GM19238 (cell line): ENCODE results near the gene FCHSD2.

Source experiments
- DNase-seq: peaks from one replicate; pipeline ENCODE4 v3.0.0; 2011; ENCODE audit warnings: low spot score; ENCODE audit not compliant: insufficient read length

The FCHSD2 gene

DNA sequence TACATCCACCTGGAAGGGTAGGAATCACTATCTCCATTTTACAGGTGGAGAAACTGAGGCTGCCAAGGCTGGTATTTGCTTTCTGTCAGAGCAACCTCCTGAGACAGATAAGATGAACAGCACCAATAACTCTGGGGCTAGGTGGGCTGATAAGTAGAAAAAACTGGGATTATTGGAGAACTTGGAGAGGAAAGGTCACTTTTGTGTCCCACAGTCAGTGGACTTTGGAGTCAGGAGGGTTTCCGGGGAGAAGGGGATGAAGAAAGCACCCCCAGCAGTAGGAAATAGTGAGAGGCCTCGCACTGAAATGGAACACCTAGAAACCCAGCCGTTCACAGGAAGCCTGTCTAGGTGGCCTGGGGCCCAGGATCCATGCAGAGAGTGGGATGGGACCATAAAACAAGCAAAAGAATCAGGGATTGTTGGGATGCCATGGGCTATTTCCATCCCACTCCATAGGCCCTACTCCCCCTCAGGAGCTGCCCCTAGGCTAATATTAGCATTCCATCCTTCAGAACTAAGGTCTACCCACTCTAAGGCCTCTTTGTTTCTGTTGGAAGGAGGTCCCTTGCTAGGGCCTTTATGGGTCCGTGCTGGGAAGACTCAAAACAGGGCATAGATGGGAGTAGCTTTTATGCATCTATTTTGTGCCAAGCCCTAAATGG, 31.0 kb upstream of the FCHSD2 start:
- DNase-seq, result no peak

DNA sequence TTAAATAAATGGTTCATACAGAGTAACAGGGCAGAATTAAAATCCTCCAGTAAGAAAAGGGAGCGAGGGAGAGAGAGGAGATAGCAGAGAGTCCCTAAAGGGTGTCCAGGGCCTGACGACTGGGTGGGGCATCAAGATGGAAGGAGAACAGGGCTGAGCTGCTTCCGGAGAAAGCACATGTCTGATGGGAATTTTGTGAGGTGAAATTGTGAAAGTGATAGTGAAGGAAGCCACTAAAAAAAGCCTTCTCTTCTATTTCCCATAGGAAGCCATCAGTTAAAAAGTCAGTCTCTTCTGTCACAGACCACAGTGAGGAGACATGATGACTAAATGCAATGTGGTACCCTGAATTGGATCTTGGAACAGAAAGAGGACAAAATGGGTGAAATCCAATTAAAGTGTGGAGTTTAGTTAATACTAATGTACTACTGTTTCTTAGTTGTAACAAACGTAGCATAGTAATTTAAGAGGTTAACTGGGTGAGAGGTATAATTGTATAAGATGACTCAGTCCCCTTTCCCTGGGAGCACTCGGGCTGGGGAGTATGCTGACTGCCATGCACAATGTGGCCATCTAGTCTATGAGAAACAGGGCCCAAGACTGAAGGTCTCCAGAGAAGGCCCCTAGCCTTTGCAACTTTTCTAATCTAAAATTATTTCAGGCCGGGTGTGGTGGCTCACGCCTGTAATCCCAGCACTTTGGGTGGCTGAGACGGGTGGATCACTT, 29.5 kb upstream of the FCHSD2 start:
- DNase-seq, result no peak

GRCh38 chr11:73170140-73170539, 28.0 kb upstream of the FCHSD2 start:
- no peak for DNase-seq

GRCh38 chr11:73168925-73169579, 26.9 kb upstream of the FCHSD2 start:
- DNase-seq, result no peak

GRCh38 chr11:73167363-73167954, 25.3 kb upstream of the FCHSD2 start:
- DNase-seq, result no peak

DNA sequence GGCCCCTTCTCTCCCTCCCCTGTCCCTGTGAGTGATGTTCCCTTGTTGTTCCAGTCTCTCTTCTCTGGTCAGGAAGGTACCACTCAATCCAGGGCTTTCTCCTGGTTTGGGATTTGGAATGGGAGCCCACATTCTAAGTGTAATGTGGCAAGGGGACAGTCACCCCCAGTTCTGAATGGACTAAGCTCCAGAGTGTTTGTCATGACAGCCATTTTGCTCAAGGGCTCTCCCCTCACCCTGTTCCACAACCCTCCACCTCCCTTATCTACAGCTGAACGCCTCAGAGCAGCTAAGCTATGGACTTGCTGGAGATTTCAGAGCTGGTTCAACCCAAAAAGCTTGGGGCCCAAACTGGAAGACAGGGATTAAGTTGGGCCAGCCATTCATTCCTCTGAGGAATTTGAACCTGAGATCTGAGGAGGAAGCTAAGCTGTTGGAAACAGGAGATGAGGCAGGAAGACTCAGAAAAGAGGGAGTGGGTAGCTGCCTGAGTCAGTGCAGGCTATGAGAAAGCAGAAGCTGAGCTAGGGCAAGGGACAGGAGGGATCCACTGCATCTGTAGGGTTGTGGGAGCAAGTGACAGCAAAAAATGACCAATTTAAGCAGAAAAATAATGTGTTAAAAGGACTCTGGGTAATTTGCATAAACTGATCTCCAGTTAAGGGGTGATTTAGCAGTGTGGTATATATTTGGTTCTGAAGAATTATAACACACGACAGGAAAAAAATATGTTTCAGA, 22.9 kb upstream of the FCHSD2 start:
- no peak for DNase-seq

GRCh38 chr11:73163638-73164174, 21.6 kb upstream of the FCHSD2 start:
- no peak for DNase-seq

- DNase-seq, result no peak
Observed at GRCh38 chr11:73162196-73162740, 20.1 kb upstream of the FCHSD2 start.

GRCh38 chr11:73160005-73160760, 18.1 kb upstream of the FCHSD2 start:
- no peak for DNase-seq

DNA sequence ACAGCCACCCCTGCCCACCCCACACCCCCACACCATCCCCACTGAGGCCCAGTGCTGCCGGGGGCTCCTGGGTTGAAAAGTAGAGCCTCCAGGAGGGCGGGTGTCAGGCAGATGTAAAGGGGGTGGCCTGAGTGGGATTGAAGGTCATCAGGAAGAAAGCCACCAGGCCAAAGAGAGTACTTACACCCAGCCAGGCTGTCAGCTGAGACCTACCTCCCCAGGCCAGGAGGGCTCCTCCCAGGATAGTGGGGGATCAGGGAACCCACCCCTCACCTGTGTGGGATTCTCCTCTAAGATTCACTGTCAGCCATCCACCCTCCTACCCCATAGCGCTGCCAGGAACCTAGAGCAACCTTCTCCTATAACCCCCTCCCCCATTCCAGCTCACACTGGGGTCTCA, 17.2 kb upstream of the FCHSD2 start:
- DNase-seq, result no peak

DNA sequence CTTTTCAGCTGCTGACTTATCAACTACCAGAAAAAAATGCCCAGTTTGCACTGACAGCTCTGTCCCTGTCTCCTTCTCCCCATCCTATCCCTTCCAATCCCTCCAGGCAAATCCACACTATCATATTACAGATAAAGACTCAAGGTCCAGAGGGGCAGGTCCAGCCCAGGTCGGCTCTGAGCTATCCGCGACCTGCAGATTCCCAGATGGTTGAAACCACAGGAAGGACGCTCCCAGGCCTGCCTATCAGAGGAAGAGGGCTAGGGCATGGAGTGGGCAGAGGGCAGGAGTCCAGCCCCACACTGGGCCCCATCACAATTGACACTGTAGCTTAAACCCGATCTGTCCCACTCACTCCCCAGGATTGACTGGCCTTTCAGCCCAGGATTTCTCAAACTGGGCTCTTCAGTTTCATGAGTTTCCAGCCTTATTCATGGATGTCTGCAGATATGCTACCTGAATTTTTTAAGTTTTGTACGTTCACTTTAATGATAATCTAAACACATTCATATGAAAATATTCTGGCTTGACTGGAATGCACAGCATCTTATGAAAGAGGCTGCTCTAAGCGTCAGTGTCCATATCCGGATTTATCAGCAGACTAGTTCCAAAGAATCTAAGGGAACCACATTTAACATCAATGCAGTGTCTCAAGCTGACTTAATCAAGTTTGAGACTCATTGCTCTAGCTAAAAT, 16.4 kb upstream of the FCHSD2 start:
- no peak for DNase-seq

GRCh38 chr11:73157101-73158010, 15.2 kb upstream of the FCHSD2 start:
- no peak for DNase-seq

DNA sequence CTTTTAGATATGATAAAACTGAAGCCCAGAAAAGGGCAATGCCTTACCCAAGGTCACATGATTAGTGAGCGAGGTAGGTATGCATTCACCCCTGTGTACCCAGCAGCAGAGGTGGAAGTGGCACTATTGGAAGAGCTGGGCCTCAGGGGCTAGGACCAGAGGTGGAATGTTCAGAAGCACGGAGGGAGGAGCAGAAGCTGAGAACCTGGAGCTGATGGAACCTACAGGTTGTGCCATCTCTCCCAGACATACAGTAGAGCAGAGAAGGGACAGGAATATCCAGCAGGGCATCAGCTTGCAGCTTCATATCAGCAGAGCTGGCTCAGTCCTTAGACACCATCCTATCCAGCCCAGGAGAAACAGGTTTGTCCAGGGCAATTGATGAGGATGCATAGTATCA, 14.6 kb upstream of the FCHSD2 start:
- no peak for DNase-seq

DNA sequence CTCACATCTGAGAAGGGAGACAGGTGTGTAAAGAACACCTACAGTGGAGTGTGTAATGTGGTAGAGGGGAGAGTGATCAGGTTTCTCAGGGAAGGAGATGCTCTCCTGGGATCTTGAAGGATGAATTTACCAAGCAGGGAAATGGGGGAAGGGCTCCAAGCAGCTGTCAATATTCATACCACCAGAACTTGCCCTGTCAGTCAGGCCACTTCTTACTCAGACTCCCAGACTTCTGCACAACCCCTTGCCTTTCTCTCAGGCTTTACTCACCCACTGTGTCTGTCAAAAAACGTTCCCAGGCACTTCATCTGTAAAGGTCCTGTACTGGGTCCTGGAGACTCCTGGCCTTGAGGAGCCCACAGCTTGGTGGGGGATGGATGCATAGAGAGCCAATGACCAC, 14.0 kb upstream of the FCHSD2 start:
- DNase-seq, result no peak

DNA sequence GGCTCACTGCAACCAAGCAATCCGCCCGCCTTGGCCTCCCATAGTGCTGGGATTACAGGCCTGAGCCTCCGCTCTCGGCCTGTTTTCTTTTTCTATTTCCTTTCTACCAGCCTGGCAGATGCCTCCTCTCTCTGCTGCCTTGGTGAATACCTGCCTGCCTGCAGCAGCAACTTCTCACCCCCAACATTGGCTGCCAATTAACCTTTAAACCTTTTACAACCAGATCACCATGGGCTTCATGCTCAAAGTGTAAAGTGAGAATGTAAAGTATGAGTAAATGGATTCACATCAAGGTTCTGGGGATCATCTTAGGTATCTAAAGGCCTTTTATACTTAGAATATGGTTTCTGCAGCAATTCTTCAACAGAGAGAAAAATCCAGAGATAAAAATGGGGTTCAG, 13.0 kb upstream of the FCHSD2 start:
- no peak for DNase-seq

DNA sequence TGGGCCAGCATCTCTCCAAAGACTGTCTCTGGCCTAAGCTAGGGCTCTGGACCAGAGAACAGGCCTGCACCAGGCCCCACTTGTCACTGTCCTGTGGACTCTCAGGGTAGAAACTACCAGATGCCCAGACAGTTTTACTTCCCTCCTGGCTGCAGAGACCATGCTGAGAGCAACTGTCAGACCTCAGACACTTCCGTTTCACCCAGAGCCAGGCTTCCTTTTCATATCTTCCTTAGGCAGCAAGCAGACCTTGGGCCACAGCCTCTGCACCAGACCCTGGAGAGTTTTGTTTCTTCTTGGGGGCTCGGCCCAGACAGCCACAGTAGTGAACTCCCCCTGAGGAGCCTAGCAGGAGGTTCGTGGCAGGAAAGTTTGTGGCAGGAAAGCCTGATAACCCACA, 12.1 kb upstream of the FCHSD2 start:
- DNase-seq, result no peak

- DNase-seq, result peak; percentile 69
Observed at GRCh38 chr11:73152861-73153483, 10.9 kb upstream of the FCHSD2 start.
